Hematopoietic multipotent progenitor cell treated with erythropoietin and hydrocortisone succinate and interleukin-3 and kit ligand, for 6 days (in vitro differentiated cells): ENCODE measurements around the gene MYO1F.
"Not testable (repeated sequence)": the region's sequence is repeated elsewhere in the genome, so short reads cannot be mapped to it uniquely, and the experiment has no call there.

Source experiments
- DNase-seq: peaks from one replicate; pipeline ENCODE4 v3.0.0-alpha.2; 2015

The MYO1F gene

DNA sequence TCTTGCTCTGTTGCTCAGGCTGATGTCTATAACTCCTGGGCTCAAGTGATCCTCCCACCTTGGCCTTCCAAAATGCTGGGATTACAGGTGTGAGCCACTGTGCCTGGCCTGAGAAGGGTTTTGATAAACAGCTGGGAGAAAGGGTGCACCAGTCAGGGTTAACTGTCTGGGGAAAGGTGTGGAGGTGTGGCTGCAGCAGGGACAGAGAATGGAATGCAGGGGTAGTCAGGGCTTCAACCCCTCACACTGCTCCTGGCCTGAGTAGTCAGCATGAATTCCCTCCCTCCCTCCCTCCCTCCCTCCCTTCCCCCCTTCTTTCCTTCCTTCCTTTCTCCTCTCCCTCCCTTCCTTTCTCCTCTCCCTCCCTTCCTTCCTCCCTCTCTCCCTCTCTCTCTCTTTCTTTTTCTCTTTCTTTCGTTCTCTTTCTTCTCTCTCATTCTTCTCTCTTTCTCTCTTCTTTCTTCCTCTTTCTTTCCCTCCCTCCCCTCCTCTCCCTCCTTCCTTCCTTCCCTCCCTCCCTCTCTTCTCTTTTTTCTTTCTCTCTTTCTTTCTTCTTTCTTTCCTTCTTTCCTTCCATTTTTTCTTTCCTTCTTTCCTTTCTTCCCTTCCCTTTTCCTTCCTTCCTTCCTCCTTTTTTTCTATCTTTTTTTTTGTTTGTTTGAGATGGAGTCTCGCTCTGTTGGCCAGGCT lies 16.0 kb downstream of the MYO1F start:
- no peak for DNase-seq

GRCh38 chr19:8558325-8558724 lies 18.9 kb downstream of the MYO1F start:
- no peak for DNase-seq

GRCh38 chr19:8557642-8558238 lies 19.5 kb downstream of the MYO1F start:
- no peak for DNase-seq

GRCh38 chr19:8553729-8554128 lies 23.5 kb downstream of the MYO1F start:
- DNase-seq, result not testable (repeated sequence)

- DNase-seq, result peak; percentile 68
These were observed 24.4 kb downstream of the MYO1F start for GRCh38 chr19:8552810-8553209.

GRCh38 chr19:8550070-8550469 lies 27.2 kb downstream of the MYO1F start:
- no peak for DNase-seq

- DNase-seq, result no peak
These were observed 31.5 kb downstream of the MYO1F start for GRCh38 chr19:8545743-8546142.

DNA sequence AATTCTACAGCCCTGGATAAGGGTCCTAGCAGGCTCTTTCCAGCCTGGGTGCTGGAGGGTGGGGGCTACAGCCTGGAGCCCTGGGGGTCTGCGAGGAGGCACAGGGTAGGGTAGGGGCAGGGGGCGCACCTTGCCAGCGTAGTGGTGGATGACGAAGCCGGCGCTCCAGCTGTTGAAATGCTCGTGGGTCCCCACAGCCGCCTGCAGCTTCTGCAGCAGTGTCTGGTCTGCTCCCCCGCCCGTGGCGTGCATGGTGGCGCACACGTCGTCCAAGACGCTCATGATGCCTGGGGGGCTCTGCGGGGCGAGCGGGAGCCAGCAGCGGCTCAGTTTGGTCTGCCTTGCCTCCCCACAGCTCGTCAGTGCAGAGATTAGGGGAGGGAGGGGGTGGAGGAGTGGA lies 33.1 kb downstream of the MYO1F start:
- no peak for DNase-seq

- no peak for DNase-seq
These were observed 37.6 kb downstream of the MYO1F start for GRCh38 chr19:8539621-8540149.

GRCh38 chr19:8537099-8537498 lies 40.1 kb downstream of the MYO1F start:
- no peak for DNase-seq

GRCh38 chr19:8536282-8536681 lies 41.0 kb downstream of the MYO1F start:
- DNase-seq, result no peak

DNA sequence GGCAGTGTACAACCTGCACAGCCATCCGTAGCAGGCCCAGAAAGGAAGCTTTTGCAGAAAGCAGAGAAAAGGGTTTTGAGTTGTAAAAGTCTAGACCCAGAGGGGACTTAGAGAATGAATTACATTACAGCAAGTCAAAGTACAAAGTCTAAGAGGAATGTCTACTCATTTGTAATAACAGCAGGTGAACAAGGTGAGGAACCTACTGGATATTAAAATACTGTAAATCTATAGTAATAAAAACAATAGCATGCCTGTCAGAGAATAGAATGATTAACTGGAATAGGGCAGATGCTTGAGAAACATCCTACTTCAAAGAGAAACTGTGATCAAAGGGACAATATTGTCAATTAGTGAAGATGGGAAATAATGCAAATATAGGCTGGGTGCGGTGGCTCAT lies 45.0 kb downstream of the MYO1F start:
- no peak for DNase-seq

DNA sequence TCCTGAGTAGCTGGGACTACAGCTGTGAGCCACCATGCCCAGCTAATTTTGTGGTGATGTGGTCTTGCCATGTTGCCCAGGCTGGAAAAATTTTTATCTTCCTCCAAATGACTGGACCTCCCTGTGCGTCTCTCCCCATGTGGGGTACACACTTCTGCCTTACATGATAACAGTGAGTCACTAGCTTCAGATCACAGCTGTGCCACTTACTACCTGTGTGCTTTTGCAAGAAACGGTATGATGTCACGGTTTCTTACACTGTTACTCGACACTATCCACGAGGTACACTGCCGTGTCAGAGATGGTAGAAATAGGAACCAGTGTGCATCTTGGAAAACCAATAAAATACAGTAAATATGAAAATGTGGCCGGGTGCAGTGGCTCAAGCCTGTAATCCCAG lies 45.8 kb downstream of the MYO1F start:
- no peak for DNase-seq

DNA sequence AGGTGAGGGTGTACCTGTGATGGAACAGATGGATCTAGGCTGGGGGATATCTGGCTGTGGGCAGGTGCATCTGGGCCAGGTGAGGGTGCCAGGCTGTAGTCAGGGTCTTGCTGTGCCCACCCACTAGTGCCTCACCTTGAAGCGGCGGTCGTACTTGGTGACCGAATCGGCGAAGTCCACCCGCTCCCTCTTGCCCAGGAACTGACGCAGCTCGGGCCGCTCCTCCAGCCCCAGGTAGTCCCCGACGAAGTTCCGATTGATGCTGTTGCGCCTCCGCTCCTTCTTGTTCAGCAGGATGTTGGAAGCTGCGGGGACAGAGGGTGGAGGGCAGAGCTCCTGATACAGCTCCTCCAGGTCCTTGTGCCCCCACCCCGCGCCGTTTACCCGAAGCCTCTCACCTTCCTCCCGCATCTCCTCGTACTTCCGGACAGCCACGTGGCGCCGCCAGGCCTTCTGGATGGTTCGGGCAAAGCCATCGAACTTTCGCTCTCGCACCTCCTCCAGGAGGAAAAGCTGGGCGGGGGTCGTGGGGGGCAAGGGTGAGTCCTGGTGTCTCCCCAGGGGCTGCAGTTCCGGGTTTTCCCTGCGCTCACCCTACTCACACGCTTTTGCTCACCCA lies 47.1 kb downstream of the MYO1F start:
- DNase-seq, result no peak

DNA sequence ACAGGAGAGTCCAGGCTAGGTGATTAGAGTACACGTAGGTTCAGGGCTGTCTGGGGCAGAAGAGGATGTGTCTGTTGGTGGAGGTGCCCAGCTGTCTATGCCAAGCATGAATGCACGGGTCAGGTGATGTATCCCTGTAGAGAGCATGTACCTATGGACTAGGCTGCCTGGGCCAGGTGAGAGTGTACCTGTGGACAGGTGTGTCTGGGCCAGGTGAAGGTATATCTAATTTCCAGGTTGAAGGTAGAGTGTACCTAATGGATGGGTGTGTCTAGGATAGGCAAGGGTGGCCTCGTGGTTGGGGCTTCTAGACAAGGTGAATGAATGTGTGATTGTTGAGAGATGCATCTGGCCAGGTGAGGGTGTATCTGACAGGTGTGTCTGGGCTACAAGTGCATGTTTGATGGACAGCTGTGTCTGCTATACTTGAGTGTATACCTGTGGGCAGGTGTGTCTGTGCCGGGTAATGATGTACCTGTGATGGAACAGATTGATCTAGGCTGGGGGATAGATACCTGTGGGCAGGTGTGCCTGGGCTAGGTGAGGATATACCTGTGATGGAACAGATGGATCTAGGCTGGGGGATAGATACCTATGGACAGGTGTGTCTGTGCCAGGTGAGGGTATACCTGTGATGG lies 47.8 kb downstream of the MYO1F start:
- no peak for DNase-seq

DNA sequence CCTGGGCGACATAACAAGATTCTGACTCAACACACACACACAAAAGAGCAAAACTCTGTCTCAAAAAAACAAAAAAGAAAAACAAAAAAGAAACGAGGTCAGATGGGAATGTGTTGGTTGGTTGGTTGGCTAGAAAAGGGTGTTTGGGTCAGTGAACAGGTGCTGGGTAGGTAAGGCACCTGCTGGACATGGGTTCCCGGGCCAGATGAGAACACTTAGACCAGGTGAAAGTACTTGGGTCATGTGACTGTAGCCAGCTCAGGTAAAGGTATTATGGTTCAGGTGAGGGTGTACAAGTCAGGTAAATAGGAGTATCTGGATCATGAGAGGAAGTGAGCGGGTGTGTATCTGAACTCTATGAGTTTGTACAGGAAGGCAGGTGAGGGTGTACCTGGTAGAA lies 48.7 kb downstream of the MYO1F start:
- no peak for DNase-seq

DNA sequence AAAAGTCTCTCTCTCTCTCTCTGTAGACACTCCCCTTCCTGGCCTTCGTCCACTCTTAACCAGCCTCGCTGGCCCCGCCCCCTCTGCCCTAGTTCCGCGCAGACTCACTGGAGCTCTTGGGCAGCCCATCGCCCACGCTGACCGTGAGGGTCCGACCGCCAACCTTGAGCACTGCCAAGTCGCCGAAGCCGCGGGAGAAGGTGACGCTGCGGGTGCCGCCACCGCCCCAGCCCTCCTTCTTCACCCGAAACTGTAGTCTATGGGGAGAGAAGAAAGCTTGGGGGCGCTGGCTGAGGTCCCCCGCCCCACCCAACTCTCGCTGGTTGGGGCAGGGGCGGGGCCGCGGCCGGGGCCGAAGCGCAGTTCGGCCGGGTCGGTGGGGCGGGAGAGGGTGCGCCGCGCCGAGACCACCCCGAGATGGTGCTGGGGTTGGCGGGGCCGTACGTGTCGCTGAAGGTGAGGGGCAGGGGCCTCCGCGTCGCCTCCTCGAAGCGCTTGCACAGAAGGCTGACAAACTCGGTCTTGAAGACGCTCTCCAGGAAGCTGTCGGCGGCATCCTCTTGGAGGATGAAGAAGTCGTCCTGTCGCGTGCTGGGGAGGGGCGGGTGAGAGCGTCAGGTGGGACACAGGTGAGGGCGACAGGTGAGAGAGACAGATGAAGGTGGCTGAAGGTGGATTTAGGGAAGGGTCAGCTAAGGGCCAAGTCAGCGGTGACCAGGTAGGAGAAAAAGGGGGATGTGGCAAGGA lies 50.7 kb downstream of the MYO1F start:
- DNase-seq, result no peak

- no peak for DNase-seq
These were observed 51.9 kb downstream of the MYO1F start for GRCh38 chr19:8525401-8525684.

- no peak for DNase-seq
These were observed 57.9 kb downstream of the MYO1F start for GRCh38 chr19:8519388-8519787.

DNA sequence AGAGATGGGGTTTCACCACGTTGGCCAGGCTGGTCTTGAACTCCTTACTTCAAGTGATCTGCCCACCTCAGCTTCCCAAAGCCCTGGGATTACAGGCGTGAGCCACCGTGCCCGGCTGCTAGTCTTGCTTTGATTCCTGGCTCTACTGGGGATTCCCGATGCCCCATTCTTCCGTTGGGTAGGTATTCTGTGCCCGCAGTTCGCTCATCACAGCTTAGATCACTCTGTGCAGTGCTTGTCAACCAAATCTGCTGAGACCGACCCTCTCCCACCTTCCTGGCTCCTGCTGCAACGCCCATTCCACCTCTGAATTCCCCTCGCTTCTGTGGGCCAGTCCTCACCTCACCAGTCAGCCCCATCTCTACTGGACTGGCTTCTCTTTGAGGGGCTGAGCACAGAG lies 58.7 kb downstream of the MYO1F start:
- no peak for DNase-seq

DNA sequence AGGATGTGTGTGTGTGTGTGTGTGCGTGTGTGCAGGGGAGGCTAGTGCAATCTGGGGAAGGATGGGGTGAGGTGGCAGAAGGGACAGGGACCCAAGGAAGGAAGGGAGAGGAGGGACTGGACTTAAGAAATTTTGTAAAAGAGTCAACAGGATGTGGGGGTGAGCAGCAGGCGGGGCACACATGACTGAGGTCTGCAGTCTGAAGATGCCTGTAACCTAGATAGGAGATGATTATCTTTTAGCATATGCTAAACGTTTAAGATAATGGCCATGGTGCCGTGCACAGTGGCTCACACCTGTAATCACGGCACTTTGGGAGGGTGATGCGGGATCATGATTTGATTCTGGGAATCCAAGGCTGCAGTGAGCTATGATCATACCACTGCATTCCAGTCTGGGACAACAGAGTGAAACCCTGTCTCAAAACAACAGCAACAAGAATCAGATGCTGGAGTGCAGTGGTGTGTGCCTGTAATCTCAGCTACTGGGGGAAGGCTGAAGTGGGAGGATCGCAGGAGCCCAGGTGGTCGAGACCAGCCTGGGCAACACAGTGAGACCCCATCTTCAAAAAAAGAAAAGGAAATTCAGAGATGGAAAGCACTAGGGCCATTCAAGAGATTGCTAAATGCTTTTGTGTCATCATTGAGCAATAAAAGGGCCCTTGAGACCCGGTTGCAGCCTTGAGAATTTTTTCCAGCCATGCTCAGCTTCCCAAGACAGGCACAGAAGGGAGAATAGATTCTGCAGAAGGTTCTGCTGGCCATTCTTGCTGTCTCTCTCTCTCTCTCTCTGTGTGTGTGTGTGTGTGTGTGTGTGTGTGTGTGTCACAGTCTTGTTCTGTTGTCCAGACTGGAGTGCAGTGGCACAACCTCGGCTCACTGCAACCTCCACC lies 59.4 kb downstream of the MYO1F start:
- DNase-seq, result peak; percentile 75

- DNase-seq, result peak; percentile 77
These were observed 61.9 kb downstream of the MYO1F start for GRCh38 chr19:8515317-8515716.
